HepG2 (cell line): ENCODE results near the gene ZNF556. TPM values are rescaled to one million over a fixed set of nuclear protein-coding genes. Genes with fewer than 3 reads are reported as not detected.

ENCODE experiments used
- JUNB ChIP-seq: sonication (generic); formaldehyde crosslinking; IDR thresholded peaks from 2 replicates; pipeline ENCODE4 v1.8.0; 2022; ENCODE audit warnings: missing genetic modification reagents, mild to moderate bottlenecking, borderline replicate concordance
- LBX2 ChIP-seq: sonication (generic); formaldehyde crosslinking; IDR thresholded peaks from 2 replicates; pipeline ENCODE4 v1.5.0; 2020; ENCODE audit warnings: missing genetic modification reagents, mild to moderate bottlenecking, borderline replicate concordance
- MIXL1 ChIP-seq: IDR thresholded peaks from 2 replicates; pipeline ENCODE4 v1.6.1; 2016
- SP5 ChIP-seq: IDR thresholded peaks from 2 replicates; pipeline ENCODE4 v1.6.1; 2016; ENCODE audit warnings: low read depth, borderline replicate concordance
- ZNF24 ChIP-seq: fragments of 450-650 bp; IDR thresholded peaks from 2 replicates; pipeline ENCODE4 v1.6.1; 2017; ENCODE audit warnings: antibody characterized with exemption, mild to moderate bottlenecking
- ZNF350 ChIP-seq: sonication (generic); formaldehyde crosslinking; IDR thresholded peaks from 2 replicates; pipeline ENCODE4 v1.4.0; 2020; ENCODE audit warnings: mild to moderate bottlenecking, low read depth, missing genetic modification reagents, borderline replicate concordance
- polyA plus RNA-seq, 8 experiments: library from polyadenylated mRNA; depleted of rRNA in 3 of 8; stranded (reverse) in 7 of 8; unstranded in 1 of 8; fragments of >200 nt; fragmentation: Illumina TruSeq in 4 of 8; extraction: Trizol in 4 of 8; gene quantifications; 2 replicates each; pipeline versions ENCODE4 v1.2.1 to v1.2.3, GENCODE V29; 2011 to 2016; ENCODE audit warnings: low read depth in 4 of 8, missing spikeins in 1 of 8, mixed read lengths in 1 of 8; ENCODE audit not compliant: insufficient read depth in 1 of 8
- total RNA-seq, 5 experiments: library from RNA; depleted of rRNA; stranded (reverse); fragments of >200 nt; fragmentation: Illumina TruSeq; extraction: Trizol; gene quantifications; 2 replicates each; pipeline ENCODE4 v1.2.3, GENCODE V29; 2016; ENCODE audit warnings: low read depth in 1 of 5
- TF ChIP-seq, protein P1 (sequence below): sonication (generic); formaldehyde crosslinking; IDR thresholded peaks from 2 replicates; pipeline ENCODE4 v1.5.0; 2020; ENCODE audit warnings: mild to moderate bottlenecking, missing genetic modification reagents, borderline replicate concordance
- TF ChIP-seq, protein P2 (sequence below): sonication (generic); formaldehyde crosslinking; conservative IDR thresholded peaks from 2 replicates; pipeline ENCODE4 v1.8.1; 2023; ENCODE audit warnings: missing genetic modification reagents
- TF ChIP-seq, protein P3 (sequence below): sonication (generic); formaldehyde crosslinking; IDR thresholded peaks from 2 replicates; pipeline ENCODE4 v1.4.0; 2020; ENCODE audit warnings: mild to moderate bottlenecking, missing genetic modification reagents

Gene ZNF556
- total and polyA plus RNA-seq, 2 of the 13 experiments (the other 11 are each of a cell fraction or from before 2014, with no cell fraction given), result 4.2 to 28.6 TPM

DNA sequence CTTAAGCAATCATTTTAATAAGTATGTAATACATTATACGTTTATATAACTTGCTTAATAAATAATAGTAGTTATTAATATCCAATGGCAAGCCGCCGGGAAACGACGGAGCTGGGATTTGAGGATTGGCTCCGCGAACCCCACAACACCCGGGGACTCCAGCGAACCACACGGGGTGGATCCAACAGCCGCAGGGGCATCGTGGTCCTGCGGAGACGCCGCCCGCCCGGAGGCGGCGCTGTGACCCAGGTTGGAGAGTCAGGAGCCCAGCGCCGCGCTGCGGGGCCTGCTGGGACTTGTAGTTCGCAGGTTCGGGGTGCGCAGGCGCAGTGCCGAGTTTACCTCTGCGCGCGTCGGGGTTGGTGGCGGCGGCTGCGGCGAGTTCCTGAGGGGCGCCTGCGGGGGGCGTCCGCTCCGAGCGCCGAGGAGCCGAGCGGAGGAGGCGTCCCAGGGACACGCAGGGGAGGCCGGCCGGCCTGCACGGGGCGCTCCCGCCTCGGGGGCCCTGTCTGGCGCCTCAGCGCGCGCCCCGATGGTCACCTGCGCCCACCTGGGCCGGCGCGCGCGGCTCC lies 47.5 kb upstream of the ZNF556 start, which contains the start of gene ZNF554 (continued):
- TF ChIP-seq, protein P1, sequence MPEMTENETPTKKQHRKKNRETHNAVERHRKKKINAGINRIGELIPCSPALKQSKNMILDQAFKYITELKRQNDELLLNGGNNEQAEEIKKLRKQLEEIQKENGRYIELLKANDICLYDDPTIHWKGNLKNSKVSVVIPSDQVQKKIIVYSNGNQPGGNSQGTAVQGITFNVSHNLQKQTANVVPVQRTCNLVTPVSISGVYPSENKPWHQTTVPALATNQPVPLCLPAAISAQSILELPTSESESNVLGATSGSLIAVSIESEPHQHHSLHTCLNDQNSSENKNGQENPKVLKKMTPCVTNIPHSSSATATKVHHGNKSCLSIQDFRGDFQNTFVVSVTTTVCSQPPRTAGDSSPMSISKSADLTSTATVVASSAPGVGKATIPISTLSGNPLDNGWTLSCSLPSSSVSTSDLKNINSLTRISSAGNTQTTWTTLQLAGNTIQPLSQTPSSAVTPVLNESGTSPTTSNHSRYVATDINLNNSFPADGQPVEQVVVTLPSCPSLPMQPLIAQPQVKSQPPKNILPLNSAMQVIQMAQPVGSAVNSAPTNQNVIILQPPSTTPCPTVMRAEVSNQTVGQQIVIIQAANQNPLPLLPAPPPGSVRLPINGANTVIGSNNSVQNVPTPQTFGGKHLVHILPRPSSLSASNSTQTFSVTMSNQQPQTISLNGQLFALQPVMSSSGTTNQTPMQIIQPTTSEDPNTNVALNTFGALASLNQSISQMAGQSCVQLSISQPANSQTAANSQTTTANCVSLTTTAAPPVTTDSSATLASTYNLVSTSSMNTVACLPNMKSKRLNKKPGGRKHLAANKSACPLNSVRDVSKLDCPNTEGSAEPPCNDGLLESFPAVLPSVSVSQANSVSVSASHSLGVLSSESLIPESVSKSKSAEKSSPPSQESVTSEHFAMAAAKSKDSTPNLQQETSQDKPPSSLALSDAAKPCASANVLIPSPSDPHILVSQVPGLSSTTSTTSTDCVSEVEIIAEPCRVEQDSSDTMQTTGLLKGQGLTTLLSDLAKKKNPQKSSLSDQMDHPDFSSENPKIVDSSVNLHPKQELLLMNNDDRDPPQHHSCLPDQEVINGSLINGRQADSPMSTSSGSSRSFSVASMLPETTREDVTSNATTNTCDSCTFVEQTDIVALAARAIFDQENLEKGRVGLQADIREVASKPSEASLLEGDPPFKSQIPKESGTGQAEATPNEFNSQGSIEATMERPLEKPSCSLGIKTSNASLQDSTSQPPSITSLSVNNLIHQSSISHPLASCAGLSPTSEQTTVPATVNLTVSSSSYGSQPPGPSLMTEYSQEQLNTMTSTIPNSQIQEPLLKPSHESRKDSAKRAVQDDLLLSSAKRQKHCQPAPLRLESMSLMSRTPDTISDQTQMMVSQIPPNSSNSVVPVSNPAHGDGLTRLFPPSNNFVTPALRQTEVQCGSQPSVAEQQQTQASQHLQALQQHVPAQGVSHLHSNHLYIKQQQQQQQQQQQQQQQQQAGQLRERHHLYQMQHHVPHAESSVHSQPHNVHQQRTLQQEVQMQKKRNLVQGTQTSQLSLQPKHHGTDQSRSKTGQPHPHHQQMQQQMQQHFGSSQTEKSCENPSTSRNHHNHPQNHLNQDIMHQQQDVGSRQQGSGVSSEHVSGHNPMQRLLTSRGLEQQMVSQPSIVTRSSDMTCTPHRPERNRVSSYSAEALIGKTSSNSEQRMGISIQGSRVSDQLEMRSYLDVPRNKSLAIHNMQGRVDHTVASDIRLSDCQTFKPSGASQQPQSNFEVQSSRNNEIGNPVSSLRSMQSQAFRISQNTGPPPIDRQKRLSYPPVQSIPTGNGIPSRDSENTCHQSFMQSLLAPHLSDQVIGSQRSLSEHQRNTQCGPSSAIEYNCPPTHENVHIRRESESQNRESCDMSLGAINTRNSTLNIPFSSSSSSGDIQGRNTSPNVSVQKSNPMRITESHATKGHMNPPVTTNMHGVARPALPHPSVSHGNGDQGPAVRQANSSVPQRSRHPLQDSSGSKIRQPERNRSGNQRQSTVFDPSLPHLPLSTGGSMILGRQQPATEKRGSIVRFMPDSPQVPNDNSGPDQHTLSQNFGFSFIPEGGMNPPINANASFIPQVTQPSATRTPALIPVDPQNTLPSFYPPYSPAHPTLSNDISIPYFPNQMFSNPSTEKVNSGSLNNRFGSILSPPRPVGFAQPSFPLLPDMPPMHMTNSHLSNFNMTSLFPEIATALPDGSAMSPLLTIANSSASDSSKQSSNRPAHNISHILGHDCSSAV (CRISPR knock-in tag), result no peak
- TF ChIP-seq LBX2 (CRISPR knock-in tag) (no peak), MIXL1 (CRISPR knock-in tag) (peak; percentile 65; the same call in 1 of the 2 replicates), ZNF24 (no peak), SP5 (no peak; the same call in 1 of the 2 replicates), JUNB (CRISPR knock-in tag) (no peak), ZNF350 (CRISPR knock-in tag) (peak; percentile 88)
- TF ChIP-seq, protein P2, sequence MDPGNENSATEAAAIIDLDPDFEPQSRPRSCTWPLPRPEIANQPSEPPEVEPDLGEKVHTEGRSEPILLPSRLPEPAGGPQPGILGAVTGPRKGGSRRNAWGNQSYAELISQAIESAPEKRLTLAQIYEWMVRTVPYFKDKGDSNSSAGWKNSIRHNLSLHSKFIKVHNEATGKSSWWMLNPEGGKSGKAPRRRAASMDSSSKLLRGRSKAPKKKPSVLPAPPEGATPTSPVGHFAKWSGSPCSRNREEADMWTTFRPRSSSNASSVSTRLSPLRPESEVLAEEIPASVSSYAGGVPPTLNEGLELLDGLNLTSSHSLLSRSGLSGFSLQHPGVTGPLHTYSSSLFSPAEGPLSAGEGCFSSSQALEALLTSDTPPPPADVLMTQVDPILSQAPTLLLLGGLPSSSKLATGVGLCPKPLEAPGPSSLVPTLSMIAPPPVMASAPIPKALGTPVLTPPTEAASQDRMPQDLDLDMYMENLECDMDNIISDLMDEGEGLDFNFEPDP (CRISPR knock-in tag), result no peak
- TF ChIP-seq, protein P3, sequence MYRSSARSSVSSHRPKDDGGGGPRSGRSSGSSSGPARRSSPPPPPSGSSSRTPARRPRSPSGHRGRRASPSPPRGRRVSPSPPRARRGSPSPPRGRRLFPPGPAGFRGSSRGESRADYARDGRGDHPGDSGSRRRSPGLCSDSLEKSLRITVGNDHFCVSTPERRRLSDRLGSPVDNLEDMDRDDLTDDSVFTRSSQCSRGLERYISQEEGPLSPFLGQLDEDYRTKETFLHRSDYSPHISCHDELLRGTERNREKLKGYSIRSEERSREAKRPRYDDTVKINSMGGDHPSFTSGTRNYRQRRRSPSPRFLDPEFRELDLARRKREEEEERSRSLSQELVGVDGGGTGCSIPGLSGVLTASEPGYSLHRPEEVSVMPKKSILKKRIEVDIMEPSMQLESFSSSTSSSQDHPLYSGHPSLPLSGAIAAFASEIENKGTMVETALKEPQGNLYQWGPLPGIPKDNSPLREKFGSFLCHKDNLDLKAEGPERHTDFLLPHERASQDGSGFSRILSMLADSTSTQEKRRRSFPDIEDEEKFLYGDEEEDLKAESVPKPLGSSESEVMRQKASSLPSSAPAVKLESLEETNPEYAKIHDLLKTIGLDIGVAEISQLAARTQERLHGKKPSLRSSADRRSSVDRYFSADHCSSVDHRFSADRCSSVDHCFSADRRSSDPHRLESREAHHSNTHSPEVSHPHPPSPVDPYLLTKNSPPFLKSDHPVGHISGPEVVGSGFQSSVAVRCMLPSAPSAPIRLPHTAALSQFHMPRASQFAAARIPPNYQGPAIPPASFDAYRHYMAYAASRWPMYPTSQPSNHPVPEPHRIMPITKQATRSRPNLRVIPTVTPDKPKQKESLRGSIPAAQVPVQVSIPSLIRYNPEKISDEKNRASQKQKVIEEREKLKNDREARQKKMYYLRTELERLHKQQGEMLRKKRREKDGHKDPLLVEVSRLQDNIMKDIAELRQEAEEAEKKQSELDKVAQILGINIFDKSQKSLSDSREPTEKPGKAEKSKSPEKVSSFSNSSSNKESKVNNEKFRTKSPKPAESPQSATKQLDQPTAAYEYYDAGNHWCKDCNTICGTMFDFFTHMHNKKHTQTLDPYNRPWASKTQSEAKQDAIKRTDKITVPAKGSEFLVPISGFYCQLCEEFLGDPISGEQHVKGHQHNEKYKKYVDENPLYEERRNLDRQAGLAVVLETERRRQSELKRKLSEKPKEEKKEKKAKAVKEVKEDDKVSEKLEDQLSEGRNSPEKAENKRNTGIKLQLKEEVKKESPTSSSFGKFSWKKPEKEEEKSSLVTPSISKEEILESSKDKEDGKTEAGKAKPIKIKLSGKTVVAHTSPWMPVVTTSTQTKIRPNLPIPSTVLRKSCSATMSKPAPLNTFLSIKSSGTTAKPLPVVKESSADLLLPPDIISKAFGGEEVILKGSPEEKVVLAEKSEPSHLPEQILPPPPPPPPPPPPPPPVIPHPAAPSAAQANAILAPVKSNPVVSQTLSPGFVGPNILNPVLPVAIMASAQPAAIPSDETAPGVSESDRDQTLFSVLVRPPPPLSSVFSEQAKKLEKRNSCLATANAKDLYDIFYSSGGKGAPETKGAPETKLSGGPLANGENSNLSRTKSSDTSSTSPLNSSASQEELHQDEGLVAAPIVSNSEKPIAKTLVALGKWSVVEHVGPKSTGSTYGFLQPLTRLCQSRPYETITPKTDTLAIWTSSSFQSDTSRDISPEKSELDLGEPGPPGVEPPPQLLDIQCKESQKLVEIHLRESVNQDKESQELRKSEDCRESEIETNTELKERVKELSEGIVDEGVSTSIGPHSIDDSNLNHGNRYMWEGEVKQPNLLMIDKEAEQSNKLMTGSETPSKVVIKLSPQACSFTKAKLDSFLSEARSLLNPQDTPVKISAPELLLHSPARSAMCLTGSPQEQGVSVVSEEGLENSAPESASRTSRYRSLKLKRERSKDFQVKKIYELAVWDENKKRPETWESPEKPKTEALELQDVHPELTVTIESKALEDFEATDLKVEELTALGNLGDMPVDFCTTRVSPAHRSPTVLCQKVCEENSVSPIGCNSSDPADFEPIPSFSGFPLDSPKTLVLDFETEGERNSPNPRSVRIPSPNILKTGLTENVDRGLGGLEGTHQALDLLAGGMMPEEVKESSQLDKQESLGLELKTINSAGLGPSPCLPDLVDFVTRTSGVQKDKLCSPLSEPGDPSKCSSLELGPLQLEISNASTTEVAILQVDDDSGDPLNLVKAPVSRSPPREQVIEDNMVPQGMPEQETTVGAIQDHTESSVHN (CRISPR knock-in tag), result peak; percentile 63
